Large intestine (tissue), 3 donors: ENCODE results near the gene MTUS2. TPM values are rescaled to one million over a fixed set of nuclear protein-coding genes. Genes with fewer than 3 reads are reported as not detected.

ENCODE experiments used
- DNase-seq, 2 donors: peaks; one replicate each; pipeline versions ENCODE4 v3.0.0 to v3.0.0-alpha.2; 2013
- H3K27ac ChIP-seq: one replicate; pipeline ENCODE4 v1.5.1; 2013; ENCODE audit warnings: low read length
- H3K27me3 ChIP-seq: 2 replicates; pipeline ENCODE4 v1.6.1; 2013; ENCODE audit warnings: low read length; ENCODE audit not compliant: control insufficient read depth, insufficient read depth
- H3K36me3 ChIP-seq: 2 replicates; pipeline ENCODE4 v1.6.1; 2013; ENCODE audit warnings: low read length; ENCODE audit not compliant: control insufficient read depth, insufficient read depth
- H3K4me1 ChIP-seq: one replicate; pipeline ENCODE4 v1.6.1; 2013; ENCODE audit warnings: low read length; ENCODE audit not compliant: control insufficient read depth, insufficient read depth
- H3K4me3 ChIP-seq: one replicate; pipeline ENCODE4 v1.5.1; 2013; ENCODE audit warnings: low read length
- H3K9me3 ChIP-seq: one replicate; pipeline ENCODE4 v1.6.1; 2013; ENCODE audit warnings: mild to moderate bottlenecking, low read depth, low read length, moderate library complexity; ENCODE audit not compliant: control insufficient read depth
- WGBS: methylation state at CpG from one replicate; pipeline ENCODE4 v1.1.5; 2013; ENCODE audit warnings: low lambda C conversion rate; ENCODE audit not compliant: insufficient coverage; 5-methylcytosine and 5-hydroxymethylcytosine counted together
- polyA plus RNA-seq: library from polyadenylated mRNA; unstranded; fragments of 120-200 nt; gene quantifications from one replicate; pipeline ENCODE4 v1.2.1, GENCODE V29; 2013

MTUS2 gene
- polyA plus RNA-seq, 1 donor: 1.9 TPM

DNA sequence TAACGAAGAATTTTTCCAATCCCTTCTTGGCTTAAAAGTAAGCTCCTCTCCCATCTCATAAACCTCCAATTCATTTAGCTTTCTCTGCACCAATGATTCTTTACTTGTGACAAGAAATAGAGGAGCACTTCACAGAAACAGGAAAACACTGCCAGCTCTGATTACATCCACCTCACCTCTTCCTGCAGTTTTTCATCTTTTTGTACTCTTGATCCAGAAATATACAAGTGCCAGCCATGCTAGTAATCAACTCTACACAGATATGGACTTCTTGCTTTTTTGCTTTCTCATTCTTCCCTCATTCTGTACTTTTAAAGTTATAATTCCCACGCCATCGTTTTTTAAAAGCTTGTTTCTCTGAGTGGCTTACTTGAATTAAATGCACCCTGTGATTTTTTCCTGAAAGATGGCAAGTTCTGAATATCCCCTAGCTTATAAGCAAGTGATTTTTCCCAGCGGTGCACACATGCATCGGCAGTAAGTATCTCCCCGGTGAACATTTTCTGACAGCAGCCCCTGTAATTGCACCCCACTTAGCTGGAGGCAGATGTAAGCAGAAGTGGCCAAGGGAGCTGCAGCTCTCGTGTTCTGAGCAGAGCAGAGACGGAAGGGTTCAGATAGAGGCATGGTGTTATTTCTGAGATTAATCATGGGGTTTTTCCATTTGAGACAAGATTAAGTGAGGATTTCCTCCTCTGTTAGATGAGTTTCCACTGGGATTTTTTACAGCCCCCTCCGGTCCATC, 434.7 kb downstream of the MTUS2 start:
- 100% methylated on average over 2 of the region's 9 CpGs for WGBS
- no peak overlapping the region for H3K4me3 ChIP-seq
- no peaks in the 10 kb centered on the region for H3K27me3 ChIP-seq
- H3K36me3 ChIP-seq: no peaks in the 10 kb centered on the region
- no peaks in the 10 kb centered on the region for H3K4me1 ChIP-seq
- H3K27ac ChIP-seq: no peak overlapping the region
- no peaks in the 10 kb centered on the region for H3K9me3 ChIP-seq
- no peak for DNase-seq

DNA sequence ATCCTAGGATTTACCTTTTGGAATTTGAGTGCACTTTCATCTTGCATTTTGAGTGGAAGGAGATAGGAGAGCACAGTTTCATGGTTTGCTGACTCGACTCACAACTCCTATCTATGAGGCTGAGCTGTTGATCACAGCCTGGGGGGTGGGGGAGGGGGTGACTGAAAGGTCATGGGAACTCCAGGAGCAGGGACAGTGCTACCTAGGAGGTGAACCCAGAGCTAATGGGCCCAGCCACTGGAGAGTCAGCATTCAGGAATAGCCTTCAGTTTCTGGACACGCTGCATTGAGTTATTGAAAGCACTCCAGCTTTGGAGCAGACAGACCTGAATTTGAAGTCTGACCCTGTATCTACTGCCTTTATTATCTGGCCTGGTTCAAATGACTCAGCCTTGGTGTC, 435.4 kb downstream of the MTUS2 start:
- H3K27ac ChIP-seq: no peak overlapping the region
- no peaks in the 10 kb centered on the region for H3K27me3 ChIP-seq
- H3K4me1 ChIP-seq: no peaks in the 10 kb centered on the region
- WGBS: no CpG with 5 or more reads among the region's 2 CpGs
- H3K9me3 ChIP-seq: no peaks in the 10 kb centered on the region
- no peaks in the 10 kb centered on the region for H3K36me3 ChIP-seq
- no peak overlapping the region for H3K4me3 ChIP-seq
- no peak for DNase-seq

DNA sequence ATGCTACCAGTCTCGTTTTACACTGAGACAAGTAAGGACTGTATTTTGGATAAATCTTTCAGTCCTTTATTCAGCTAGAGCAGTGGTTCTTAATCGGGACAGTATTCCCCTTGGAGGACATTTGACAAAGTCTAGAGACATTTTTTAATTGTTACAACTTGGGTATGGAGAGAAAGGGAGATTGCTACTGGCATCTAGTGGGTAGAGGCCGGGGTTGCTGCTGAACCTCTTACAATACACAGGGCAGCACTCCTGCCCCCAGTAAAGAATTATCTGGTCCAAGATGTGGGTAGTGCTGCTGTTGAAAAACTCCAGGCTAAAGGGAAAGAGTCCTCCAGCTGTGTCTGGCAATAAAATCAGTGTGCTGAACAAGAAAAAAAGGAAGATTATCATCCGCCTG, 440.5 kb downstream of the MTUS2 start:
- DNase-seq: no peak
- Histone ChIP-seq H3K36me3 (no peaks in the 10 kb centered on the region), H3K4me1 (no peaks in the 10 kb centered on the region), H3K9me3 (no peaks in the 10 kb centered on the region), H3K27ac (no peak overlapping the region), H3K4me3 (no peak overlapping the region), H3K27me3 (no peaks in the 10 kb centered on the region)
- 71% methylated on average over 1 of the region's 4 CpGs for WGBS

DNA sequence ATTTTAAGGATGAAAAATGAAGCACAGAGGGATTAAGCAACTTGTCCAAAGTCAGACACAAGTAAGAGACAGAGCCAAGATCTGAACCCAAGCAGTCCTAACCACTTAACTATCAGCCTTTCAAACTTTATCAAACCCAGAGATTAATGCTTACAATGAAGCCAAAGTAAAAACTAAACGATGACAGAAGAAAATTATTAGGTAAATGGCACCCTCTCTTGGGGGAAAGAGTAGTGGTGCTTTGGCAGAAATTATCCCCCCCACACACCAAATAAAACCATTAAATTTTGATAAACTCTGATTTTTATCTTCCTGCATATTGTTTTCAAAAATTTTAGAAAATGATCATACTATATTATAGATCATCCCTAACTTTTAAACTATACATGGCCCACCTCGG, 446.1 kb downstream of the MTUS2 start:
- no peak for DNase-seq
- WGBS: no CpG with 5 or more reads among the region's 2 CpGs

DNA sequence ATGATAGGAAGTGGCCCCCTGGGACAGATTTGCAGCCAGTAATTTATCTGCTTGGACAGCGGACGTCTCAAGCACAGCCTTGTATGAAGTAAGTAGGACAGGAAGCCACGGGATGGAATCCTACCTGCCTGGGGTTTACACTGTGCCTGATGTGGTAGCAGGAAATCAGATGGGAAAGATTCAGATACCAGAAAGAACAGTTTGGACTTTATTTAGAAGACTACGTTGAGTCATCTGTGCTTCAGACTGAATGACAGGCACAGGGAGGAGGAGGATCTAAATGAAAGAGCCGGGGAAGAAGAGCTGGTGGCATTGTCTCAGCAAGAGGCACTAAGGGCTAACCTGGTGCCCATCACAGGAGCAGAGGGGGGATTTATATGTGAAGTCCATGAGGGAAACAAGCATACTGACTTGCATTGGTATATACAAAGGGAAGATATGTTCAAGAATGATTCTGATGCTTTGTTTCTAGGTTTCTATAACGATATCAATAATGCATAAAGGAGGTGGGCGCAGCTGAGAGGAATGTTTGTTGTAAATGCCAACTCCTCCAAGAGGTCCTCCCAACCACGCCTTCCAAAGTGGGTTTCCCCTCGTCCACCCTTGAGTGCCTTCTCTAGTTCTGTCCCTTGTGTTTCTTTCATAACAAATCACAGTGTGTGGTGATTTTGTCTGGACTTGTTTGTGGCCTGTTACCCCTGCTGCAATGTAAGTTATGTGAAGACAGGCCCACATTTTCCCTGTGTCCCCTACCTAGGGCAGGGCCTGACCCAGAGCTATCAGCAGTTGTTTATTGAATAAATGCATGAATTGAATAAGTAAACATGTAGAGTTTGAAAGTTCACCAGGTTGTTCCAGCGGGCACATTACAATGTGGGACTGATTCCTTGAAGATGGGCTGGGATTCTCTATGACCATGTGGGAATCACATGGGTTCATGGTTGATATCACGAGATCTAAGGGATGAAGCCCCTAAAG, 446.9 kb downstream of the MTUS2 start:
- no peaks in the 10 kb centered on the region for H3K9me3 ChIP-seq
- H3K27me3 ChIP-seq: no peaks in the 10 kb centered on the region
- no peak for DNase-seq
- no peak overlapping the region for H3K27ac ChIP-seq
- WGBS: no CpG with 5 or more reads among the region's 11 CpGs
- H3K36me3 ChIP-seq: no peaks in the 10 kb centered on the region
- no peak overlapping the region for H3K4me3 ChIP-seq
- no peaks in the 10 kb centered on the region for H3K4me1 ChIP-seq

More for the DNA sequence above, 446.1 kb downstream of the MTUS2 start:
- Histone ChIP-seq H3K27me3 (no peaks in the 10 kb centered on the region), H3K9me3 (no peaks in the 10 kb centered on the region), H3K4me3 (no peak overlapping the region), H3K27ac (no peak overlapping the region), H3K36me3 (no peaks in the 10 kb centered on the region), H3K4me1 (no peaks in the 10 kb centered on the region)

DNA sequence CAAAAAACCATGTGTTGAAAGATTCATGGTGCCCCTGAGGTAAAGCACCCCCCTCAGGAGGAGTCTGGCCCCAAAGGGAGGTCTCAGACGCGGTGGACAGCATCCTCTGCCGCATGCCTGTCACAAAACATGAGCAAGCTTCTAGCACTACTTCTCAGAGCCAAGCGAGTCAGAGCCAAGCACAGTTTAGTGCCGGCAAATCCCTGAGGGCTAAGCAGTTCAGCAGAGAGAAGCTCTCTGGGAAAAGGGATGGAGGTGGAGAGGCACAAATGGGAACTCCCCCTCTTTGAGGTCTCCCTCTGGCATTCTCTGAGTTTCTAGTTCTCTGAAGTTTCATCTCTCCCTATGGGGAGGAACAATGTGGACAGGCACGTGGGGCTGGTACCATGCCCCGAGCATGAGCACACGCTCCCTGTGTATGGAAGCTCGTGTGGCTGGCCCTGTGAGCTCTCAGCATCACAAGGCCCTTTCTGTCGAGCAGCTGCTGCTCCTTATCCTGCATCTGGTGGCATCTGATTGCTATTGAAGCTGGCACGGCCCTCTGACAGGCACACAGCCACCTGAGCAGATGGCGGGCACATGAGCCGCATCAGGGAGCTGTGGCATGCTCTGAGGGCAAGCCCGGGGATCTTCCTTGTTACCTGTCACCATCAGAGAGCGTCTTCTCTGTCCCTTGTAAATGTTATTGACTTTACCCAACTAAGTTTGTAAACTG, 450.3 kb downstream of the MTUS2 start:
- Histone ChIP-seq H3K27me3 (no peaks in the 10 kb centered on the region), H3K36me3 (no peaks in the 10 kb centered on the region), H3K4me1 (no peaks in the 10 kb centered on the region), H3K27ac (no peak overlapping the region), H3K9me3 (no peaks in the 10 kb centered on the region), H3K4me3 (no peak overlapping the region)
- no peak for DNase-seq
- no CpG with 5 or more reads among the region's 15 CpGs for WGBS

DNA sequence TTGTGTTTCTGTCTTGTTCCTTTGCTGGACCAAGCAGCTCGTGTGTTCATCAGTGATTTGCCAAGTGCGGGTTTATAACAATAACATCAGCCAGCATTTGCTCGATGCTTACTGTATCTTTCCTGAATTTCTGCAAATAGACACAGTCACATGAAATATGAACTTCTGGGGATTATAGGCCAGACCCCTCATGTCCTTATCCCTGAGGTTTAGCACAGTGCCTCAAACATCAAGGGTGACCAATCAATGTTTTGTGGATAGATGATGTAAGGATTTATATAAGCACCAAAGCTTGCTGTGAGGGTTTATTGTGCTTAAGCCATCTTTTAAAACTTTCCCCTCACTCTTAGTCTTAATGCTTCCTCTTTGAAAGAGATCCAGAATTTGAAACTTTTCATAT, 451.5 kb downstream of the MTUS2 start:
- Histone ChIP-seq H3K27ac (no peak overlapping the region), H3K27me3 (no peaks in the 10 kb centered on the region), H3K4me3 (no peak overlapping the region), H3K4me1 (no peaks in the 10 kb centered on the region), H3K9me3 (no peaks in the 10 kb centered on the region), H3K36me3 (no peaks in the 10 kb centered on the region)
- DNase-seq: no peak
- 100% methylated on average over 1 of the region's 3 CpGs for WGBS

DNA sequence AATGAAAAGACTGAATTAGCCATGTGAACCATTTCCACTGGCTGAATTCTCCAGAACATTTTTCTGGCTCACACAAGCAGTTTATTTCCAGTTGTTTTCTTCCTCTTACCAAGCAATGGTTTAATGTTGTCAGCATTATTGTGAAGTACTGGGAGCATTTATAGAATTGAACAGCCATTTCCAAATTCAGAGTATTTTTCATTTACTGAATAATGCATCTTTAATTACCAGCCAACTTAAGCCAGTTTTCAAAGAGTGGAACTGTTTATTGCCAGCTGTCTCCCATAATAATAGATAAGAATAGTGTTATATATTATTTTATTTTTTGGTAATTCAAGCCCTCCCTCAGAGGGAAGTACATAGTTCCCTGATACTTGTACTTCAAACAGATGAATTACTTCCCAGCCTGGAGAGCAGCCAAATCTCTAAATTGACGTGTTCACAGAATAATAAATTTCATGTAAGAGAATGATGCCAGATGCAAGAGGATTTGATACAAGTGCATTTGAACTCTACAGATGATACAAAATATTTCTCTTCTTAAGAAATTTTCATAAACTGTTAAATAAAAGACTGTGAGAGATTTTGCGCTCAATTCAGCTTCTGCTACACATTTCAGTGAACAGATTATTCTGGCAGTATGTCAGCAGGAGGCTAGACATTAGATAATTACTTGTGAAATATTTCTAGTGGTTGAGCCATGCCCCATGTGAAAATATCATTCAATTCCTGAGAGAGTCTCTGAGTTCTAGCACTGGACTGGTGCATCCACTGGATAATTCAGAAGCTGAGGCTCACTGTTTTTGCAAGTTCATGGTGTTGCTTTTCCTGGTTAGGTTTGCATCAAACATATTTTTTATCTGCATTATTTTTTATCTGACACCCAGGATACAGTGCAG, 459.5 kb downstream of the MTUS2 start:
- H3K27me3 ChIP-seq: no peaks in the 10 kb centered on the region
- DNase-seq: no peak
- no peaks in the 10 kb centered on the region for H3K9me3 ChIP-seq
- 100% methylated on average over 1 of the region's 2 CpGs for WGBS
- no peak overlapping the region for H3K27ac ChIP-seq
- H3K4me1 ChIP-seq: no peaks in the 10 kb centered on the region
- H3K4me3 ChIP-seq: no peak overlapping the region
- no peaks in the 10 kb centered on the region for H3K36me3 ChIP-seq

DNA sequence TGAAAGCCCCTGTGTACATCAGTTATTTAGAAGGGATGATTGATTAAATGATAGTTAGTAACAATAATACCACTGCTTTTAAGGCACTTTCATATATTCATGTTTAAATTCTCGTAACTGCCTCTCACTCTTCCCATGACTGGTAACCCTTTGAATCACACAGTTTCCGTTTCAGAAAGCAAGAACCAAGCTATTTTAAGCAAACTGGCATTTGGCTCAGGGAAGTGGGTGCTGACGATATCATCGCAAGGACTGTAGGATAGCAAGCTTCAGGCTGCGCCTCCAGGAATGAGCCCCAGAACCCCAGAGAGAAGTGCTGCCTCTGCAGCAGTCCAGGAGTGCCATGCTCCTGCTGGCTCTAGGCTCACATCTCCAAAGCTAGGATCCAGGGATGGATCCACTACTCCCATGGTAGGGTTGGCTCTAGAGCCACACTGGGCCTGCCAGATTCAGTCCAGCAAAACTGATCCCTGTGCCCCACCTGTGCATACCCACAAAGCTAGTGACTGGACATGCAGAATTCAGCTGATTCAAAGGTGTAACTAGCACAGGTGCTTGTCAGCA, 461.9 kb downstream of the MTUS2 start:
- Histone ChIP-seq H3K27ac (no peak overlapping the region), H3K4me1 (no peaks in the 10 kb centered on the region), H3K27me3 (no peaks in the 10 kb centered on the region), H3K4me3 (no peak overlapping the region), H3K36me3 (no peaks in the 10 kb centered on the region), H3K9me3 (no peaks in the 10 kb centered on the region)
- no peak for DNase-seq
- WGBS: no CpG with 5 or more reads among the region's 5 CpGs
